ENCODE measurements around the gene ADAM8. TPM values are rescaled to one million over a fixed set of nuclear protein-coding genes. Genes with fewer than 3 reads are reported as not detected.

The ADAM8 gene
- total RNA-seq, 2 experiments from 2014 or later = 10.0 to 16.3 TPM

DNA sequence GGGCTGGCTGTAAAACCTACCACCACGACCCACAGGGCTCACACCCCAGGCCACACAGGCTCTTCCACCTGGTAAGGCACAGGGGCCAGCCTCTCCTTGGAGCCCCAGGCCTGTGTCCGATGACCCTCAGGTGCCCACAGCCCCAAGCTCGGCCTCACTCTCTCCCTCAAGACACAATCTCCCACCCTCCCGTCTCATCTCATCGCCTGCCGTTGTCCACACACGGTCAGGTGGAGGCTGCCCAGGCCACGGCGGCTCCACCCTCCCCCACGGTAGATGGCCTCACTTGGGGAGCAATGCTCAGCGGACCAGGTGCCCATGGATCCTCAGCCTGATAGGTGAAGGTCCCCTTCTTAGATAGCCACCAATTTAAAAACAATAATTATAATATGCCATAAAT, 55.3 kb downstream of the ADAM8 start:
- Histone ChIP-seq H3K4me1 (ENCODE audit: insufficient read depth, low read length, poor library complexity, severe bottlenecking) (no peaks in the 10 kb centered on the region), H4K20me1 (ENCODE audit: insufficient read depth, low read length) (no peaks in the 10 kb centered on the region), H3K36me3 (ENCODE audit: insufficient read depth, low read length) (no peaks in the 10 kb centered on the region), H3K27ac (ENCODE audit: low read depth, low read length, poor library complexity, severe bottlenecking) (no peak overlapping the region), H3K79me2 (ENCODE audit: insufficient read depth, low read depth, low read length) (no peaks in the 10 kb centered on the region), H3K9me3 (ENCODE audit: low read length) (no peaks in the 10 kb centered on the region), H3K4me3 (ENCODE audit: low read depth, low read length, poor library complexity, severe bottlenecking) (no peak overlapping the region), H3K4me2 (ENCODE audit: low read length) (no peak overlapping the region), H2AFZ (ENCODE audit: low read length) (no peak overlapping the region), H3K9me2 (ENCODE audit: insufficient read depth, low read length) (no peaks in the 10 kb centered on the region)
- no peak for TF ChIP-seq EZH2phosphoT487 (IDR thresholded peaks at IDR 0.05; ENCODE audit: borderline replicate concordance, low read depth, low read length)
- TF ChIP-seq, protein P1, sequence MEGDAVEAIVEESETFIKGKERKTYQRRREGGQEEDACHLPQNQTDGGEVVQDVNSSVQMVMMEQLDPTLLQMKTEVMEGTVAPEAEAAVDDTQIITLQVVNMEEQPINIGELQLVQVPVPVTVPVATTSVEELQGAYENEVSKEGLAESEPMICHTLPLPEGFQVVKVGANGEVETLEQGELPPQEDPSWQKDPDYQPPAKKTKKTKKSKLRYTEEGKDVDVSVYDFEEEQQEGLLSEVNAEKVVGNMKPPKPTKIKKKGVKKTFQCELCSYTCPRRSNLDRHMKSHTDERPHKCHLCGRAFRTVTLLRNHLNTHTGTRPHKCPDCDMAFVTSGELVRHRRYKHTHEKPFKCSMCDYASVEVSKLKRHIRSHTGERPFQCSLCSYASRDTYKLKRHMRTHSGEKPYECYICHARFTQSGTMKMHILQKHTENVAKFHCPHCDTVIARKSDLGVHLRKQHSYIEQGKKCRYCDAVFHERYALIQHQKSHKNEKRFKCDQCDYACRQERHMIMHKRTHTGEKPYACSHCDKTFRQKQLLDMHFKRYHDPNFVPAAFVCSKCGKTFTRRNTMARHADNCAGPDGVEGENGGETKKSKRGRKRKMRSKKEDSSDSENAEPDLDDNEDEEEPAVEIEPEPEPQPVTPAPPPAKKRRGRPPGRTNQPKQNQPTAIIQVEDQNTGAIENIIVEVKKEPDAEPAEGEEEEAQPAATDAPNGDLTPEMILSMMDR (conservative IDR thresholded peaks at IDR 0.05; ENCODE audit: low read length) = no peak
- ChIA-PET POLR2A (no interaction called here), CTCF (ENCODE audit: unreplicated experiment) (no interaction called here)
- DNase-seq (ENCODE audit: low spot score) = no peak
- no TSS peak for BruUV-seq (replicated peaks)
- intact Hi-C loops (cut with micrococcal nuclease; ENCODE audit: unreplicated experiment) = no loop called here

DNA sequence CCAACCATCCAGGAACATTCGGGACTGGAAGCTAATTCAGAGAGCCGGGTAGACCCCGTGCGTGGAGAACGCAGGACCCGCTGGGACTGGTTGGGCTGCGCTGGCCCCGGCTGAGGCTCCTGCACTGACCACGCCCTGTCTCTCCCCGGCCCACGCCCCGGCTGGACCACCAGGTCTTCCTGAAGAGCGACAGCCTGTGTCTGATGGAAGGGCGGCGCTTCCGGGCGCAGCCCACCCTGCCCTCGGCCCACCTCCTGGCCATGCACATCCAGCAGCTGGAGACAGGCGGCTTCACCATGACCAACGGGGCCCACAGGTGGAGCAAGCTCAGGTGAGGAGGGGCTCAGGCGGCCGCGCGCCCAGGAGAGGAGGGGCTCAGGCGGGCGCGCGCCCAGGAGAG, 56.9 kb downstream of the ADAM8 start:
- DNase-seq (ENCODE audit: low spot score) = no peak
- H3K79me2 ChIP-seq (ENCODE audit: insufficient read depth, low read depth, low read length) = no peaks in the 10 kb centered on the region
- H3K4me2 ChIP-seq (ENCODE audit: low read length) = no peak overlapping the region
- H3K4me3 ChIP-seq (ENCODE audit: low read depth, low read length, poor library complexity, severe bottlenecking) = no peak overlapping the region
- H3K36me3 ChIP-seq (ENCODE audit: insufficient read depth, low read length) = no peaks in the 10 kb centered on the region
- no peaks in the 10 kb centered on the region for H3K4me1 ChIP-seq (ENCODE audit: insufficient read depth, low read length, poor library complexity, severe bottlenecking)
- BruUV-seq (replicated peaks) = no TSS peak
- CTCF ChIA-PET (ENCODE audit: unreplicated experiment) = no interaction called here
- no peaks in the 10 kb centered on the region for H3K9me2 ChIP-seq (ENCODE audit: insufficient read depth, low read length)
- H3K9me3 ChIP-seq (ENCODE audit: low read length) = no peaks in the 10 kb centered on the region
- no peak overlapping the region for H2AFZ ChIP-seq (ENCODE audit: low read length)
- H3K27ac ChIP-seq (ENCODE audit: low read depth, low read length, poor library complexity, severe bottlenecking) = no peak overlapping the region
- no peaks in the 10 kb centered on the region for H4K20me1 ChIP-seq (ENCODE audit: insufficient read depth, low read length)
- TF ChIP-seq, protein P1 (conservative IDR thresholded peaks at IDR 0.05; ENCODE audit: low read length) = no peak
- TF ChIP-seq EZH2phosphoT487 (IDR thresholded peaks at IDR 0.05; ENCODE audit: borderline replicate concordance, low read depth, low read length) = no peak
- POLR2A ChIA-PET = no interaction called here
- intact Hi-C loops (cut with micrococcal nuclease; ENCODE audit: unreplicated experiment) = no loop called here

DNA sequence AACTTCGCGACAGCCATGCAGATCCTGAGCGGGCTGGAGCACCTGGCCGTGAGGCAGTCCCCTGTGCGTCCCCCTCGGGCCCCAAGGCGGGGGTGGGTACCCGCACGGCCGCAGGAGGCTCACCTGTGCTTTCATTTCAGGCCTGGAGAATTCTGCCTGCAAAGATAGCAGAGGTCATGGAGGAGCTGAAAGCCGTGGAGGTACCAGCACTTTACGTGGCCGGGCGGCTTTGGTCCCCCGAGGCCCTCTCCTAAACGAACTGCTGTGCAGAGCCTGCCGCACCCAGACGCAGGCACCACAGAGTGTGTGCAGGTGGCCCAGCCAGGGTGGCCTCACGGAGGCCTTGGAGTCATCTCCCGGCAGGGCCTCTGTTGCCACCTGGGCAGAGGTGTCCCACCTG, 57.8 kb downstream of the ADAM8 start:
- TF ChIP-seq, protein P1 (conservative IDR thresholded peaks at IDR 0.05; ENCODE audit: low read length) = no peak
- no peak for TF ChIP-seq EZH2phosphoT487 (IDR thresholded peaks at IDR 0.05; ENCODE audit: borderline replicate concordance, low read depth, low read length)
- H3K9me3 ChIP-seq (ENCODE audit: low read length) = no peaks in the 10 kb centered on the region
- no peak overlapping the region for H2AFZ ChIP-seq (ENCODE audit: low read length)
- ChIA-PET POLR2A (no interaction called here), CTCF (ENCODE audit: unreplicated experiment) (no interaction called here)
- H3K4me2 ChIP-seq (ENCODE audit: low read length) = no peak overlapping the region
- H4K20me1 ChIP-seq (ENCODE audit: insufficient read depth, low read length) = no peaks in the 10 kb centered on the region
- H3K4me3 ChIP-seq (ENCODE audit: low read depth, low read length, poor library complexity, severe bottlenecking) = no peak overlapping the region
- no TSS peak for BruUV-seq (replicated peaks)
- DNase-seq (ENCODE audit: low spot score) = no peak
- no peaks in the 10 kb centered on the region for H3K9me2 ChIP-seq (ENCODE audit: insufficient read depth, low read length)
- H3K27ac ChIP-seq (ENCODE audit: low read depth, low read length, poor library complexity, severe bottlenecking) = no peak overlapping the region
- intact Hi-C loops (cut with micrococcal nuclease; ENCODE audit: unreplicated experiment) = no loop called here
- no peaks in the 10 kb centered on the region for H3K79me2 ChIP-seq (ENCODE audit: insufficient read depth, low read depth, low read length)
- no peaks in the 10 kb centered on the region for H3K4me1 ChIP-seq (ENCODE audit: insufficient read depth, low read length, poor library complexity, severe bottlenecking)
- no peaks in the 10 kb centered on the region for H3K36me3 ChIP-seq (ENCODE audit: insufficient read depth, low read length)

All from OCI-LY7 (cell line).